Stimulated activated CD4-positive, alpha-beta T cell treated with anti-CD3 and anti-CD28 coated beads, TNF-alpha, amount 100 ng/mL, for 1 hour (primary cell): ENCODE results near the gene C19orf33.
A peak's percentile ranks its signal among the peaks of the same experiment; 100 is the strongest.

ENCODE experiments used
- DNase-seq, 3 donors: peaks; one replicate each; pipeline ENCODE4 v3.0.0-alpha.2; 2020; ENCODE audit warnings: low read depth in 3 of 3, low spot score in 1 of 3

C19orf33 gene

DNA sequence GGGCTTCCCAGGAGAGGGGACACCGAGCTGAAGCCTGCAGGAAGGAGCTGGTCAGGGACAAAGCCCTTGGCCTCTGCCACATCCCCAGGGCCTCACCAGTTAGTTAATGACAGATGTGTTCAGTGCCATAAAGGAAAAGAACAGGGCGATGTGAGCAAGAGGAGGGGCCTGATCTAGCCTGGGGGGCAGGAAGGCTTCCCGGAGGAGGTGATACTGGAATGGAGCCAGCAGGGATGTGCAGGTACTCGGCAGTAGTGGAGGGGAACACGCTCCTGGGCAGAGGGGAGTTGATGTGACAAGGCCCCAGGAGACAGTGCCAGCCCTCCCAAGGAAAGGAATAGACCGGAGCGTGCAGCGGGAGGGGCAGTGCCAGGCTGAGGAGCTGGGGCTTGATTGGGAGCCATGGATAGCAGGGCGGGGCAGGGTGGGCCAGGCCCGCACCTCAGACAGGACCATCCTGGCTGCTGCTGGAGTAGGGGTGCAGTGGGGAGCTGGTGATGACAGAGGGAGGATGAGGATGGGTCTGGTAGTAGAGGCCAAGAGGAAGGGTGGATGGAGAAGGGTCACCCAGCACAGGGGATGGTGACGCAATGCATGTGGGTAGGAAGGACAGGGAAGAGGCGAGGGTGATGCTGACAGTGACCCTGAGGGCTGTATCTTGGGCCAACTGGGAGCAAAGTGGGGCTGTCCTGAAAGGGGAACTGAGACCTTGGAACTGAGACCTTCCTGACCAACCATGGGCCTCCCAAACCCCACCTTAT lies 4.1 kb downstream of the C19orf33 start:
- DNase-seq, result no peak

DNA sequence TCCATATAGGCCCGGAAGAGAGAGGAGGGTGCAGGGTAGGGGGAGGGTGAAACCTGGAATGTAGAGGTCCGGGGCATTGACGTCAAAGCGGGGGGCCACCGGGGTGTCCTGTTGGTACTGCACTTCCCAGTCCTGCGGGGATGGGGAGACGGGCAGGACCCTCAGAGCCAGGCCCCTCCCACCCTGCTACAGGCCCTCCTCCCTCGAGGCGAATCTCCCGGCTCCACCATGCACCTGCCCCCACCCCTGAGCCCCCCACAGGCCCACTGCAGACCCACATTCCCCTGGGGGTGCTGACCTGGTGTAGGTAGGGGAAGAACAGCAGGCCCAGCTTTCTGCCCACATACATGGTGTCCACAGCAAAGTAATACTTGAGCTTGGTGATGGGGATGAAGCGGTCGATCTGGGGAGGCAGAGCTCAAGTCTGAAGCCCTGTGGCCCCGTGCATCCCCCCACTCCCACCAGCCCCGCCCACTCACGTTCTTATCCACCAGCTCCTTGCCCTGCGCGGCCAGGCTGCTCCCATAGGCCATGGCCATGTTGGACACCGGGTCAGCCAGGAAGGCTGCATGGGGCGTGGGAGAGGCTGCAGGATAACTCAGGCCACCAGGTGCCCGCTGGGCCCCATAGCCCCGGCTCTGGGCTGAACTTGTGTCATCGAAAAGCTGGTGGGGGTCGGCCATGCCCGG lies 5.0 kb downstream of the C19orf33 start:
- no peak for DNase-seq

GRCh38 chr19:38309615-38310278 lies 5.7 kb downstream of the C19orf33 start:
- no peak for DNase-seq

DNA sequence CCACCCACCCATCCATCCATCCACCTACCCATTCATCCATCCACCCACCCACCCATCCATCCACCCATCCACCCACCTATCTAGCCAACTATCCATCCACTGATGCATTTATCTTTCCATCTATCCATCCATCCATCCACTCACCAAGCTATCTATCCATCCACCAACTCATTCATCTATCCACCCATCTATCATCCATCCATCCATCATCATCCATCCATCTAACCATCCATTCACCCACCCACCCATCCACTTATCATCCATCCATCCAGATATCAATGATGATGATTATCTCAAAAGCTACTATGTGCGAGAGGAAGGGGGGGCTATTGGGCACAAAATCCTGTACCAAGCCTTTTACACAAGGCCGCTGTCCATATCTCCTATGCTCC lies 6.2 kb downstream of the C19orf33 start:
- DNase-seq, result no peak

DNA sequence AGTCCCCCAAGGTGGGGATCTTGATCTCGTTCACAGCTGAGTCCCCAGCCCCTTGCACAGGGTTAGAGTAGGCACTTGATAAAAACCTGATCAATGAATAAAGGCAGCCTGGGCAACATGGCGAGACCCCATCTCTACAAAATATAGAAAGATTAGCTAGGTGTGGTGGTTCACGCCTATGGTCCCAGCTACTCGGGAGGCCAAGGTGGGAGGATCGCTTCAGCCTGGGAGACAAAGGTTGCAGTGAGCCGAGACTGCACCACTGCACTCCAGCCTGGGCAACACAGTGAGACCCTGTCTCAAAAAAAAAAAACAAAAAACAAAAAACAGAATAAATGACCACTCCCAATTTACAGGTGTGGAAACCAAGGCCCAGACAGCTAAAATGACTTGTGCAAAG lies 6.9 kb downstream of the C19orf33 start:
- no peak for DNase-seq

DNA sequence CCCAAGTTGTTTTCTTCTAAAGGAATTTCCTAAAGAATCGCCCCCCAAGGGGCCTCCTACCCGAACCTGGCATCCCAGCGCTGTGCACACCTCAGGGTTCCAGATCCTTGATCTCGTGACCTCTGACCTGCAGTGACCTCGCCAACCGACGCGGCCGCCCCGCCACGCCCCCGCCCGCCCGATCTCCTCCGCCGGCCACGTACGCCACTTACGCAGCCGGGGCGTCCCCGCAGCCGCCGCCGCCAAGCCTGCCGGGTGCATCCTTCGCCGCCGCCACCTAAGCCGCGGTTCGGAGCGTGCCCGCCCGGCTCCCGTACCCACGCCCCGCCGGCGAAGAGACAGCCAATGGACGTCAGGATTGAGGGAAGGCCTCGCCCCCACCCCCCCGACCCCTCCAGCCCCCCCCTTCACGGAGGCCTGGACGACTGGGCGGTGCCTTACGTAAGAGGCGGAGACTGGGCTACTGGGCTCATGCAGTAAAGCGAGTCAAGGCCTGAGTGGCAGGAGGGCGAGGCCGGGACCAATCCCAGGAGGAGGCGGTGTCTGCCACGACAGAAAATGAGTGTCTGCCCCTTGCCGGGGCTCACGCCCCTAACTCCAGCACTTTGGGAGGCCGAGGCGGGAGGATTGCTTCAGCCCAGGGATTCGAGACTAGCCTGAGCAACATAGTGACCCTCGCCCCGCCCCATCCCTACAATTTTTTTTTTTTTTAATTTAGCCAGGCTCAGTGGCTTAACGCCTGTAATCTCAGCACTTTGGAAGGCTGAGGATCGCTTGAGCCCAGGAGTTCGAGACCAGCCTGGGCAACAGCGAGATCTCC lies 11.8 kb downstream of the C19orf33 start, which contains the start of gene YIF1B:
Gene YIF1B (minus strand): TSS at position 291 of the 820 bp plus-strand sequence. CDS start 30 bp downstream, at position 261.
- DNase-seq, result peak; percentile 89

- no peak for DNase-seq
Measured at GRCh38 chr19:38316477-38317067, 12.5 kb downstream of the C19orf33 start.

- no peak for DNase-seq
Measured at GRCh38 chr19:38317104-38317612, 13.1 kb downstream of the C19orf33 start.

- no peak for DNase-seq
Measured at GRCh38 chr19:38318660-38319059, 14.6 kb downstream of the C19orf33 start.

GRCh38 chr19:38319421-38320258 lies 15.6 kb downstream of the C19orf33 start, which contains the start of gene KCNK6:
Gene KCNK6, plus strand, starts transcription at chr19:38319845. Its CDS starts 106 bp downstream, at chr19:38319951.
- peak in 1 of 3 donors; percentile 44 for DNase-seq

GRCh38 chr19:38320969-38321339 lies 16.9 kb downstream of the C19orf33 start:
- DNase-seq, result no peak

DNA sequence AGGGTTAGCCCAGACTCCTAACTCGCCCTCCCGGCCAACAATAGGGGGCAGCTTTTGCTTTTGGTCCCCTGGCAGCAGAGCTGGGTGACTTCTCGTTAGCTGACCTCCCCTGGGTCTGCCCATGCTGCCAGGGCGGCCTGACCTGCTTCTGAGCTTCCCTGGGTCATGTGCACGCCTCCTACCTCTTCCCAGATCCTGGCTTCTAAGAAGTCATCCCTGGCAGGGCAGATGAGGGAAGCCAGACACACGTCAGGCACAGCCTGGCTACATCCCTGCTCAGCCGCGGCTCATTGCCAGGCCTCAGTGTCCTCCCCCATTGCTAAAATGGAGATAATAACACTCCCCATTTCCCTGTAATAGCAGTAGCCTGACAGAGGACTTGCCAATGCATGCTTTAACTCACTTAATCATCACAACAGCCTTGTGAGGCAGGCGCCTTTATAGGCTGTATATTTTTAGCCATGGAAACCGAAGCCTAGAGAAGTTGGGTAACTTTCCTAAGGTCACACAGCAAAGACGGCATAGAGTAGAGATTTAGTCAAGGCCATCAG lies 17.7 kb downstream of the C19orf33 start:
- DNase-seq, result no peak

DNA sequence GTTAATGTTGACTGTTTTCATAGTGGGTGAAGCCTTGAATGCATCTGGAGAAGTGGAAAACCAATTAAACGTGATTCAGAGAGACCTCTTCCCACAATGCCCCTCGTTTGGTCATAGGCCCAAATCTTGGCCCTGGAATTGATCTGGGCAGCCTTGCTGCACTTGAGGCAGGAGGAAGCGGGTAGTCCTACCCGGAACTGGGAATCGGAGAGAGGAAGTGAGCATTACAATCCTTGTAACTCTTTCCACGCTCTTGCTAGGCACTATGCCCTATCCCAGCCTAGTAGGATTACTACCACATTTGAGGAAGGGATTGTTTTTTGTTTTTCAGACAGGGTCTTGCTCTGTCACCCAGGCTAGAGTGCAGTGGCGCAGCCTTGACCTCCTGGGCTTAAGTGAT lies 19.2 kb downstream of the C19orf33 start:
- no peak for DNase-seq

DNA sequence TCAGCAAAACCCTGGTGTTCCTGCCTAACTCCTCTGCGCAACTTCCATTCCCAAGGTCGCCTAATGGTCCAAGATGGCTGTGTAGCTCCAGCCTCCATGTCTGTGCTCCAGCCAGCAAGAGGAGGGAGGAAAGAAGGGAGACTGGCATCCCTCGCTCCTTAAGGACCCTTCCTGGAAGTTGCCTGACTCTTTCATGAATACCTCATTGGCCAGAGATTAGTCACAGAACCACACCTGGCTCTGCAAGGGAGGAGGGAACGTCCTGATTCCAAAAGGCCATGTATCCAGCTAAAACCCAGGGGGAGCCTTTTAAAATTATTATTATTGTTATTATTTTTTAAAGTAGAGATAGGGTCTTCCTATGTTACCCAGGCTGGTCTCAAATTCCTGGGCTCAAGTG lies 20.4 kb downstream of the C19orf33 start:
- no peak for DNase-seq

DNA sequence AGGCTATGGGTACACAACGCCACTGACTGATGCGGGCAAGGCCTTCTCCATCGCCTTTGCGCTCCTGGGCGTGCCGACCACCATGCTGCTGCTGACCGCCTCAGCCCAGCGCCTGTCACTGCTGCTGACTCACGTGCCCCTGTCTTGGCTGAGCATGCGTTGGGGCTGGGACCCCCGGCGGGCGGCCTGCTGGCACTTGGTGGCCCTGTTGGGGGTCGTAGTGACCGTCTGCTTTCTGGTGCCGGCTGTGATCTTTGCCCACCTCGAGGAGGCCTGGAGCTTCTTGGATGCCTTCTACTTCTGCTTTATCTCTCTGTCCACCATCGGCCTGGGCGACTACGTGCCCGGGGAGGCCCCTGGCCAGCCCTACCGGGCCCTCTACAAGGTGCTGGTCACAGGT lies 22.5 kb downstream of the C19orf33 start:
- no peak for DNase-seq

DNA sequence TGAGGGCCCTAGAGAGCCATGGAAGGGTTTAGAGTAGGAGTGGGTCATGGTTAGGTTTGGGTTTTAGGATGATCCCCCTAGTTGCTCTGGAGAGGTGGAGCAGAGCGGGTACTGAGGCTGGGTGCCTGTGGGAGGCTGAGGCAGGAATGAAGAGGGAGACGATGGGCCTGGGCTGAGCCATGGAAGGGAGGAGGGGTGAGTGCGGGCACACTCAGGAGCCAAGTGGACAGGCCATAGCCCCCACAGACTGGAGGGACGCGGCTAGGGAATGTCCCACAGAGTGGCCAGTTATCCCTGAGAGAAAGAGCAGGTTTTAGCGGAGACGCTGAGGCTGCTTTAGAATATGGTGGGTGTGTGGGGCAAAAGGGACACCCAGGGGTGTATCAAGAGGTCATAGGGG lies 25.6 kb downstream of the C19orf33 start:
- no peak for DNase-seq

DNA sequence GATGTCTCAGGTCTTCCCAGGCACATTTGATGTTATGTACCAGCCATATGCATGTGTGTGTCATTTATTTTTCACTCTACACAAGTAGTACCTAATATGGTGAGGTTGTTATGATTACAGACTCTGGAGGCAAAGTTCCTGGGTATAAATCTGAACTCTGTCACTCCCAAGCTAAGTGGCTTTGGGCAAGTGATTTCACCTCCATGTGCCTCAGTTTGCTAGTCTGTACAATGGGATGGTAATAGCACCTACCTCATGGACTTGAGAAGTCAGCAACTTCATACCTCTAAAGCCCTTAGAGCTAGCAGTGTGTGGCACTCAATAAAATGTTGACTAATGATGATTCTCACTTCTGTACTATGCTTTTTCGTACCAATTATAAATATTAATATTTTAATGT lies 27.7 kb downstream of the C19orf33 start:
- DNase-seq, result no peak

DNA sequence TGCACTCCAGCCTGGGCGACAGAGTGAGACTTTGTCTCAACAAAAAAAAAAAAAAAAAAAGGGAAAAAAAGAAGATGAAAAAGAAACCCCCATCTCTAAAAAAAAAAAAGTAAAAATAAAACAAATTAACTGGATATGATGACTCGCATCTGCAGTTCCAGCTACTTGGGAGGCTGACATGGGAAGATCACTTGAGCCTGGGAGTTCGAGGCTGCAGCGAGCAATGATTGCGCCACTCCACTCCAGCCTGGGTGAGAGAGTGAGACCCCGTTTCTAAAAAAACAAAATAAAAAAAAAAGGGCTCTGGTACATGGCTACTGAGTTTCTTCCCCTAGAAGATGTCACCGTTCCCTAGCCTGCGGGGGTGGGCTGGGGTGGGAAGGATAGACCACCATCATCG lies 29.2 kb downstream of the C19orf33 start:
- DNase-seq, result no peak

GRCh38 chr19:38335949-38336637 lies 32.0 kb downstream of the C19orf33 start:
- DNase-seq, result peak; percentile 86 to 92 (median 88)
